Left lung (tissue), 10 donors: ENCODE results near the gene TSHZ2. TPM values are rescaled to one million over a fixed set of nuclear protein-coding genes. Genes with fewer than 3 reads are reported as not detected.
A peak's percentile ranks its signal among the peaks of the same experiment; 100 is the strongest.

Experiments
- ATAC-seq: fragments of 200-7000 bp; cut with Tn5 transposase; one replicate; pipeline ENCODE4 v1.9.1; 2020; ENCODE audit warnings: moderate library complexity
- DNase-seq, 4 donors: peaks; one replicate each; pipeline ENCODE4 v3.0.0-alpha.2; 2013 to 2020
- H3K27ac ChIP-seq, 2 donors: fragments of 200-600 bp; sonication (generic) in 1 of 2; one replicate each; pipeline versions ENCODE4 v1.5.0 to v1.8.0; 2020 to 2021
- H3K27me3 ChIP-seq, 2 donors: fragments of 200-600 bp; sonication (generic) in 1 of 2; one replicate each; pipeline versions ENCODE4 v1.5.0 to v1.8.0; 2020 to 2021
- H3K36me3 ChIP-seq, 2 donors: fragments of 200-600 bp; sonication (generic) in 1 of 2; one replicate each; pipeline versions ENCODE4 v1.5.0 to v1.8.0; 2020 to 2021
- H3K4me1 ChIP-seq, 2 donors: fragments of 200-600 bp; one replicate each; pipeline ENCODE4 v1.8.0; 2021
- H3K4me3 ChIP-seq, 2 donors: fragments of 200-600 bp; sonication (generic) in 1 of 2; one replicate each; pipeline versions ENCODE4 v1.5.0 to v1.8.0; 2020 to 2021; ENCODE audit warnings: mild to moderate bottlenecking in 1 of 2
- H3K9me3 ChIP-seq, 2 donors: fragments of 200-600 bp; sonication (generic) in 1 of 2; one replicate each; pipeline versions ENCODE4 v1.5.0 to v1.8.0; 2020 to 2021
- intact Hi-C, 2 donors: fragments of 100-400 bp; cut with DNase I; formaldehyde crosslinking; loops; one replicate each; pipeline versions ENCODE4 v1.11.2 to v1.14.2; 2022
- polyA plus RNA-seq, 6 donors: library from polyadenylated mRNA; unstranded; fragments of 120-200 nt; gene quantifications; one replicate each; pipeline ENCODE4 v1.2.1, GENCODE V29; 2013; ENCODE audit not compliant: insufficient read length in 6 of 6
- total RNA-seq, 2 donors: library from RNA; stranded (reverse); fragmentation: NEBNext Ultra II Directional; extraction: Animal tissue kit (Norgen Biotek cat#: 25700); gene quantifications; one replicate each; pipeline ENCODE4 v1.2.1, GENCODE V29; 2021
- TF ChIP-seq, protein P1 (sequence below), 2 donors: fragments of 200-600 bp; sonication (generic) in 1 of 2; IDR thresholded peaks; one replicate each; pipeline versions ENCODE4 v1.5.0 to v1.8.0; 2021; ENCODE audit warnings: antibody characterized with exemption in 2 of 2
- donor health status: DM: no; HTN: yes; CAD: no.
- donor health status: DM: no; HTN: no; CAD: no.

Gene TSHZ2
- total and polyA plus RNA-seq, 8 donors: 7.6 to 20.7 (median 13.9) TPM

DNA sequence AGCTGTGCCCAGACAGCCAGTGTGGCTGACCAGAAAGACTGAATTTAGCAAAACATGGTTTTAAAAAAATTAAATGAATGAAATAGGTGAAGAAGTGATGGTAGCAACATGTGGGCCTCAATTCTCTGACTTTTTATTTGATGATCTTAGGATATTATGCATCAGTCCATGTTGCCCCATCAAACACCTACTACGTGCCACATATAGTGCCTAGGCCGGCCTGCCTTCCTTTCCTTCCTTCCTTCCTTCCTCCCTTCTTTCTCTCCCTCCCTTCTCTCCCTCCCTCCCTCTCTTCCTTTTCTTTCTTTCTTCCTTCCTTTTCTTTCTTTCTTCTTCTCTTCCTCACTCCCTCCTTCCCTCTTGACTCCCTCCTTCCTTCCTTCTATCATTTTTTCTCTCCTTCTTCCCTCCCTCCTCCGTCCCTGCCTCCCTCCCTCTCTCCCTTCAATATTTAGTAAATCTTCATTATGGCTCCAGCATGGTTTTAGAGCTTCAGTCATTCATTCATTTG, 209.8 kb downstream of the TSHZ2 start:
- ATAC-seq (no peak), DNase-seq (no peak)
- Histone ChIP-seq H3K9me3 (no peaks in the 10 kb centered on the region), H3K4me3 (no peak overlapping the region), H3K27me3 (no peaks in the 10 kb centered on the region), H3K36me3 (no peaks in the 10 kb centered on the region), H3K4me1 (no peaks in the 10 kb centered on the region), H3K27ac (no peak overlapping the region)
- TF ChIP-seq, protein P1, sequence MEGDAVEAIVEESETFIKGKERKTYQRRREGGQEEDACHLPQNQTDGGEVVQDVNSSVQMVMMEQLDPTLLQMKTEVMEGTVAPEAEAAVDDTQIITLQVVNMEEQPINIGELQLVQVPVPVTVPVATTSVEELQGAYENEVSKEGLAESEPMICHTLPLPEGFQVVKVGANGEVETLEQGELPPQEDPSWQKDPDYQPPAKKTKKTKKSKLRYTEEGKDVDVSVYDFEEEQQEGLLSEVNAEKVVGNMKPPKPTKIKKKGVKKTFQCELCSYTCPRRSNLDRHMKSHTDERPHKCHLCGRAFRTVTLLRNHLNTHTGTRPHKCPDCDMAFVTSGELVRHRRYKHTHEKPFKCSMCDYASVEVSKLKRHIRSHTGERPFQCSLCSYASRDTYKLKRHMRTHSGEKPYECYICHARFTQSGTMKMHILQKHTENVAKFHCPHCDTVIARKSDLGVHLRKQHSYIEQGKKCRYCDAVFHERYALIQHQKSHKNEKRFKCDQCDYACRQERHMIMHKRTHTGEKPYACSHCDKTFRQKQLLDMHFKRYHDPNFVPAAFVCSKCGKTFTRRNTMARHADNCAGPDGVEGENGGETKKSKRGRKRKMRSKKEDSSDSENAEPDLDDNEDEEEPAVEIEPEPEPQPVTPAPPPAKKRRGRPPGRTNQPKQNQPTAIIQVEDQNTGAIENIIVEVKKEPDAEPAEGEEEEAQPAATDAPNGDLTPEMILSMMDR (IDR thresholded peaks at IDR 0.05): no peak
- intact Hi-C loops: no loop called here

DNA sequence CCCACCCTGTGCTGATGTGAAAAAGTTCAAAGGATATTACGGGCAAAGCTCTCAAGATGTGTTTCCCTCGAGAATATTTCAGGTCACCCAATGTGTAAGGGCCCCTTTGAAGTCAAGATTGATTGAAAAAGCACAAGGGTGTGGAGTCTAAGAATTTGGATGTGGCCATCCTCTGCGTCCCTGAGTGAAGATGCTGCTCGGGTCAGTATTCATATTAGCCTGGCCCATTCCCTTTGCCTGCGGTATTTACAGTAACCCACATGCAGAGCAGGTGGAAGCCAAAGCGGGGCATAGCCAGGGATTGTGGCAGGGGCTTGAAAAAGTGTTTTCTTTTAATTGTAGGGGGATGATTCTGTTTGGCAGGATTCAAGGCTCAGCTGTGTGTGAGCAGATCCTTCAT, 211.0 kb downstream of the TSHZ2 start:
- Histone ChIP-seq H3K27ac (no peak overlapping the region), H3K4me1 (no peaks in the 10 kb centered on the region), H3K9me3 (no peaks in the 10 kb centered on the region), H3K27me3 (peaks cover 0 to 6% of the 10 kb centered on the region in 2 donors), H3K4me3 (no peak overlapping the region), H3K36me3 (no peaks in the 10 kb centered on the region)
- intact Hi-C loops: no loop called here
- TF ChIP-seq, protein P1 (IDR thresholded peaks at IDR 0.05): no peak
- ATAC-seq (no peak), DNase-seq (no peak)

DNA sequence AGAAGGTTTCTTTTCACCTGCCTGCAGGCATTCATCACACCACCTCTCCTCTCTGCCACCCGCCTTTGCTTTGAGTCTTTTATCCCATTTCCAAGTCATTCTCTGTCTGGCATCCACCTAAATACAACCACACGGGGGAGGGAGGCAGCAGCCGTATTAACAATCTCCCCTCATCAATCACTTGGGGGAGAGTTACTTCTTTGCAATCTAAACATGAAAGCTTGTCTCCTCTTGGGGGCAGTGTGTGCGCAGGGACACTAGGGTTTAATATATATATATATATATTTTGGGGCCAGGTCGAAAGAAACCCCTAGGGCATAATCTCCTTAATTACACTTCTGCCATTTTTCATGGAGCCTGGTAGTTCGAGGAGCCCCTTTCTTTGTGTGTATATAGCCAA, 214.5 kb downstream of the TSHZ2 start:
- ATAC-seq (no peak), DNase-seq (no peak)
- no peaks in the 10 kb centered on the region for H3K9me3 ChIP-seq
- H3K36me3 ChIP-seq: no peaks in the 10 kb centered on the region
- TF ChIP-seq, protein P1 (IDR thresholded peaks at IDR 0.05): no peak
- peaks cover 0 to 9% of the 10 kb centered on the region in 2 donors for H3K27me3 ChIP-seq
- intact Hi-C loops: no loop called here
- H3K27ac ChIP-seq: no peak overlapping the region
- no peak overlapping the region for H3K4me3 ChIP-seq
- H3K4me1 ChIP-seq: no peaks in the 10 kb centered on the region

DNA sequence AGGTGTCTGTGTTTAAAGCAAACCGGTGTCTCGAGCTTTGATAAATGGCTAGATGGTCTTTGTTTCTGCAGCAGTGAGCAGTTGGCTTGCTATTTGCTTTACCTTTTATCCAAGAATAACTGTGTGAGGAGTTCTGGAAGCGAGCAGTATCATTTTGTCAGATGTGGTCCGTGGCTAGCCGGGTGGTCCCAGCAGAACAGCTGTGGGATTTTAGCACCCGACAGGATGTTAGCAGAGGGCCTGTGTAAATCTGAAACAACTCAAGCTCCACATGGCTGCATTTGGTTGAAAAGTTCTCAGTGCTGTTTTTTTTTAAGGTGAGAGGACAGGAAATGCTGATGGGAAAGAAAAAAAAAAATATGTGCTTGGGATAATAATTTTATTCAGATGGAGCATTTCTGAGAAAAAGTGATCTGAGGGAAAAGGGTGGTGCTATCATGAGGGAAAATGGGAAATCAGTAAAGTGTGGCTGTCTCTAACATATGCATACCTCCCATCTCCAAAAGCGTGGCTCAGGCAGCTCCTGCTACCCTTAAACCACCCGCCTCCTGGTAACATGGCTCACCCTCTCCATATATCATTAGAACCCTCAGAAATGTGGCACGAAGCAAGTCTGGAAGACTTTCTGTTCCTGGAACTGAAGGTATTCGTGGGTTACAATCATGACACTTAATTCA, 215.4 kb downstream of the TSHZ2 start:
- TF ChIP-seq, protein P1 (IDR thresholded peaks at IDR 0.05): no peak
- no peaks in the 10 kb centered on the region for H3K36me3 ChIP-seq
- H3K9me3 ChIP-seq: no peaks in the 10 kb centered on the region
- no peak overlapping the region for H3K27ac ChIP-seq
- DNase-seq: peak in 2 of 4 donors; percentile 43 to 71
- H3K4me3 ChIP-seq: no peak overlapping the region
- peaks cover 0 to 9% of the 10 kb centered on the region in 2 donors for H3K27me3 ChIP-seq
- ATAC-seq: no peak
- intact Hi-C loops: no loop called here
- no peaks in the 10 kb centered on the region for H3K4me1 ChIP-seq

DNA sequence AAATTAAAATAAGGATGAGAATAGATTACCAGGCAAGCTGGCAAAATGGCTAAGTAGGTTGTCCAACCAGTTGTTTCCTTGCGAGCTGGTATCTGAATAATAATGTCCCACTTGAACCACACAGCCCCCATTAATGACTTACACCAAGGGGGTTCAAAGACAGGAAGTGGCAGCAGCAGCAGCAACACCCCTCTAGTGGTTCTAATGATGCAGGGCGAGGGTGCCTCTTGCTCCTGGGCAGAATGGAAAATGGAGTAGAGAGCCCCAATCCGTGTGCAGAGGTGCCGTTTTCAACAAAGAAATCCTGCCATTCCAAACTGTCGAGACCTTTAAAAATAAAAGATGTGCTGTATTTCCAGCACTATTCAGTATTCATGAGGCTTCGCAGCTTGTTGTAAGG, 218.1 kb downstream of the TSHZ2 start:
- peaks cover 0 to 28% of the 10 kb centered on the region in 2 donors for H3K27me3 ChIP-seq
- DNase-seq (no peak), ATAC-seq (no peak)
- no peaks in the 10 kb centered on the region for H3K9me3 ChIP-seq
- H3K4me1 ChIP-seq: no peaks in the 10 kb centered on the region
- TF ChIP-seq, protein P1 (IDR thresholded peaks at IDR 0.05): no peak
- intact Hi-C loops: no loop called here
- no peak overlapping the region for H3K27ac ChIP-seq
- H3K36me3 ChIP-seq: no peaks in the 10 kb centered on the region
- H3K4me3 ChIP-seq: no peak overlapping the region
